GM13976 (cell line): ENCODE measurements around the gene NMT1.

Experiments
- DNase-seq: peaks from one replicate; pipeline ENCODE4 v3.0.0; 2012; ENCODE audit warnings: low spot score
- CTCF ChIP-seq: IDR thresholded peaks from 2 replicates; pipeline ENCODE4 v1.5.1; 2012; ENCODE audit warnings: borderline replicate concordance, mild to moderate bottlenecking; ENCODE audit not compliant: insufficient read depth; ENCODE audit errors: extremely low read depth, missing control alignments, control extremely low read depth
- in situ Hi-C: fragments of 300-500 bp; cut with MboI; formaldehyde crosslinking; loops from one replicate; pipeline ENCODE4 v1.12.0; 2022; ENCODE audit warnings: low sequenced_read_pairs, mixed read lengths, inconsistent platforms; ENCODE audit not compliant: unreplicated experiment

NMT1 gene

GRCh38 chr17:45018848-45019711 is 42.0 kb upstream of the NMT1 start:
- DNase-seq = peak; percentile 80
- TF ChIP-seq CTCF = peak; percentile 54
- in situ Hi-C loops = no loop called here

DNA sequence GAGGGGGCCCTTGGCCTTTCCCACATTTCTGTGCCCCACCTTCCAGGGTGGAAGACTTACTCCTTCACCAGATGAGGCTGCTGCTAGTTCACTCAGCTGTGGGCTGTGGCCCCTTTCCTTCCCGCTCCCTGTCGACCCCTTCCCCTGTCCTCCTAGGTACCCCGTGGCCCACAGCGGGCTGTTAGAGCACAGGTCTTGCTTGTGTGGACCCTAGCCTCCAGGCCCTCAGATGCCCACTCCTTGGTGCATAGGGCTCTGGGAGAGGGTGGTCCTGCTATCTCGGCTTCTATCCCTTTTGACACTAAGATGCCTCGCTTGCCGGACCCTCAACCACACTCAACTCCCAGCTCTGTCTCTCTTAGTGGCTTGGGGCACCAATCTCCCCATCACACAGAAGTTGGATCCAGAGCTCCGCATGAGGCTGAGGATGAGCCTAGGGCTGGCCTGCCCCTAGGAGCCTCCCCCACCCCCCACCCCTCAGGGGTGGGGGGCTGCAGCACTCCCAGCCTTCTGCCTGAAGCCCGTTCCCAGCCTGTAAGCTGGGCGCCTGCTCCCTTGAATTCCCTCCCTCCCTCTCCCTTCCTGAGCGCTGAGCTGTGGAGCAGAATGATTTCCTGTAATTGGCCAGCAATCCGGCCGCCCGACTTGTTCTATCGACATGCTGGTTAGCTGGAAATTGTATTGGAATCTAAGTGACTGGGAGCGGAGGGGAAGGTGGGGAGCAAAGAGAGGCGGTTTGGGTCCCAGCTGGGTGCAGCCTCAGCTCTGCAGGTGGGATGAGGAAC is 40.6 kb upstream of the NMT1 start:
- no peak for TF ChIP-seq CTCF
- in situ Hi-C loops = loop anchor here (10.0 kb wide), 1 partner anchor 96 kb away; no protein-coding TSS in a partner anchor
- no peak for DNase-seq

DNA sequence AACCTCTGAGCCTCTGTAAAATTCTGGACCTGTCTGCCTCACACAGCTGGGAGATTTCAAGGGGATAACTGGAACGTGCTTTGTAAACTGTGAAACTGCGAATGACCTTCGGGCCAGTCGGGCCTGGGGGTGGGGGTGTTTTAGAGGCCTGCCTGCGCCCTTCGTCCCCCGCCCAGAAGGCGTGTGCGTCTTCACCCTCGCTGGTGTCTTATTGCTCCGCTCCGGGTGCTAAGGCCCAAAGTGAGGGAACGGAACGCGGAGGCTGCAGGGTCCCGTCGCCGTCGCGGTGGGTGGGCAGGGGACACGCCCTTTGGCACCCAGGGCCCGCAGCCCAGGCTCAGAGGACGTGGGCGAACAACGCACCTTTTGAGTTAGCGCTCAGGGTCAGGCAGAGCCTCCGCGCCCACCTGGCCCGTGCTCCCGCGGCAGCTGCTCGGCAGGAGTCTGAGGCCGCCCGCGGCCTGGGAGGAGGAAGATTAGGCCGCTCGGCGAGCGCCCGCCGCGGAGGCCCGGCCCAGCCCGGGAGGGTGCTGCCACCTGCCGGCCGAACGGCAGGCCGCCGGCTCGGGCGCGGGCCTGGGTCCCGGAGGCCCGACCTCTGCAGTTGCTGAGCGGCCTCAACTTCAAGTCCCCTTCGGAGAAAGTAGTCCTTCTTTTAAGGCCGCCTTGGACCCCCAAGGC is 39.4 kb upstream of the NMT1 start:
- in situ Hi-C loops = loop anchor here (10.0 kb wide), 1 partner anchor 97 kb away; no protein-coding TSS in a partner anchor
- peak; percentile 91 for TF ChIP-seq CTCF
- DNase-seq = peak; percentile 93

DNA sequence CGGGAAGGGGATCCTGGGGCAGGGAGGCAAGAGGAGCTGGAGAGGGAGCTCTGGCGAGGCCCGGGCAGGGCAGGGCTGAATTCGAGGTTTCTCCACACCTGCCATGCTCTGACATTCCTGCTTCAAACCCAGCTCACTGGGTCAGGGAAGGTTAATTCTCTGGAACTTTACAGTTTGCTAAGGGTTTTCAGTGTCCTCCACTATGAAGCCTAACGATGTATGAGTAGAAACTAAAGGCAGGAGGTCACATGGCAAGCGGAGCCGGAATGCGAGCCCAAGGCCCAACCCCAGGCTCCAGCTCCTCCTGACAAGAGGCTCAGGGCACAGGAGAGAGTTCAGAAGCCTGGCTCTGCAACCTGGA is 38.8 kb upstream of the NMT1 start:
- DNase-seq = no peak
- in situ Hi-C loops = loop anchor here (10.0 kb wide), 1 partner anchor 97 kb away; no protein-coding TSS in a partner anchor
- no peak for TF ChIP-seq CTCF

GRCh38 chr17:45022655-45023339 is 38.3 kb upstream of the NMT1 start:
- no peak for TF ChIP-seq CTCF
- in situ Hi-C loops = loop anchor here (10.0 kb wide), 1 partner anchor 98 kb away; no protein-coding TSS in a partner anchor
- no peak for DNase-seq
